Osteoblast (primary cell): Measurements from ENCODE around the gene MID1. TPM values are rescaled to one million over a fixed set of nuclear protein-coding genes. Genes with fewer than 3 reads are reported as not detected.

Source experiments
- DNase-seq: peaks from one replicate; pipeline ENCODE4 v3.0.0; 2011; ENCODE audit warnings: low spot score, mixed read lengths; ENCODE audit not compliant: insufficient read length; ENCODE audit errors: missing footprints
- H2AFZ ChIP-seq: 2 replicates; pipeline ENCODE4 v1.6.0; 2011; ENCODE audit warnings: mild to moderate bottlenecking, low read length
- H3K27ac ChIP-seq: 2 replicates; pipeline ENCODE4 v1.5.1; 2011; ENCODE audit warnings: mild to moderate bottlenecking, low read depth, low read length, moderate library complexity
- H3K27me3 ChIP-seq: 2 replicates; pipeline ENCODE4 v1.6.0; 2012; ENCODE audit warnings: mild to moderate bottlenecking, control low read depth, inconsistent platforms, low read length, moderate library complexity; ENCODE audit not compliant: insufficient read depth
- H3K36me3 ChIP-seq: 2 replicates; pipeline ENCODE4 v1.5.1; 2011; ENCODE audit warnings: mild to moderate bottlenecking, low read length, control low read depth, moderate library complexity; ENCODE audit not compliant: insufficient read depth
- H3K4me1 ChIP-seq: 2 replicates; pipeline ENCODE4 v1.5.1; 2011; ENCODE audit warnings: mild to moderate bottlenecking, low read length, control low read depth, moderate library complexity; ENCODE audit not compliant: insufficient read depth
- H3K4me2 ChIP-seq: 2 replicates; pipeline ENCODE4 v1.6.0; 2011; ENCODE audit warnings: mild to moderate bottlenecking, low read length; ENCODE audit not compliant: insufficient read depth
- H3K4me3 ChIP-seq: fragments of 200-600 bp; sonication (generic); 3 replicates; pipeline ENCODE4 v1.5.1; 2012; ENCODE audit warnings: mild to moderate bottlenecking, low read length, inconsistent platforms; ENCODE audit not compliant: insufficient read depth
- H3K79me2 ChIP-seq: 2 replicates; pipeline ENCODE4 v1.6.0; 2012; ENCODE audit warnings: mild to moderate bottlenecking, low read length, control low read depth, inconsistent platforms; ENCODE audit not compliant: insufficient read depth
- H3K9me3 ChIP-seq: 2 replicates; pipeline ENCODE4 v1.5.1; 2011; ENCODE audit warnings: low read depth, low read length, control low read depth
- H4K20me1 ChIP-seq: 2 replicates; pipeline ENCODE4 v1.6.0; 2012; ENCODE audit warnings: mild to moderate bottlenecking, low read length, control low read depth; ENCODE audit not compliant: insufficient read depth
- small RNA-seq: library from RNA; depleted of rRNA; stranded (forward); fragments of <200 nt; gene quantifications from one replicate; pipeline ENCODE3, GENCODE V24; 2012
- total RNA-seq: library from RNA; depleted of rRNA; stranded (reverse); fragments of >200 nt; gene quantifications from 2 replicates; pipeline ENCODE4 v1.2.3, GENCODE V29; 2012
- TF ChIP-seq, protein P1 (sequence below): IDR thresholded peaks from 2 replicates; pipeline ENCODE4 v1.5.1; 2011; ENCODE audit warnings: mild to moderate bottlenecking, low read depth, low read length, moderate library complexity; ENCODE audit errors: extremely low read depth

The MID1 gene
- total RNA-seq, 1 donor: 26.8 TPM

DNA sequence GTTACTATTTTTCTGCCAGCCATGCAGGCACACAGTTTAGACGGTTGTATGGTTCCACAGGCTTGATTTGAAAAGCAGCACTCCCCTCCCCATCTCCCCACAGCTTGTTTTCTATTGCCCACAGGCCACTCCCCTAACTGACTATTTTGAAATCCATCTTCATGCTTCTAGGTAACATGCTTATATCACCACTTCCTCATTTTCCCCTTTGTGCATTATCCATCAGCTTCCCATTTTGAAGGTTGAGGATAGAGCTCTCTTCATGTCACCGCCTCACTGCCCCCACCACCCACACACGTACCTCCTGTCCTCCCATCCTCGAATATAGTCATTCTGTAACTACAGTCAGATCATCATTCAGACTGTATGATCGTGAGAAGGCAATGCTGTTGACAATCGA, 224.7 kb downstream of the MID1 start:
- Histone ChIP-seq H3K4me2 (no peak overlapping the region), H3K27me3 (no peaks in the 10 kb centered on the region), H3K36me3 (no peaks in the 10 kb centered on the region), H3K9me3 (no peaks in the 10 kb centered on the region), H3K4me1 (peaks cover 8% of the 10 kb centered on the region), H2AFZ (no peak overlapping the region), H3K27ac (no peak overlapping the region), H3K4me3 (no peak overlapping the region), H4K20me1 (no peaks in the 10 kb centered on the region), H3K79me2 (no peaks in the 10 kb centered on the region)
- TF ChIP-seq, protein P1, sequence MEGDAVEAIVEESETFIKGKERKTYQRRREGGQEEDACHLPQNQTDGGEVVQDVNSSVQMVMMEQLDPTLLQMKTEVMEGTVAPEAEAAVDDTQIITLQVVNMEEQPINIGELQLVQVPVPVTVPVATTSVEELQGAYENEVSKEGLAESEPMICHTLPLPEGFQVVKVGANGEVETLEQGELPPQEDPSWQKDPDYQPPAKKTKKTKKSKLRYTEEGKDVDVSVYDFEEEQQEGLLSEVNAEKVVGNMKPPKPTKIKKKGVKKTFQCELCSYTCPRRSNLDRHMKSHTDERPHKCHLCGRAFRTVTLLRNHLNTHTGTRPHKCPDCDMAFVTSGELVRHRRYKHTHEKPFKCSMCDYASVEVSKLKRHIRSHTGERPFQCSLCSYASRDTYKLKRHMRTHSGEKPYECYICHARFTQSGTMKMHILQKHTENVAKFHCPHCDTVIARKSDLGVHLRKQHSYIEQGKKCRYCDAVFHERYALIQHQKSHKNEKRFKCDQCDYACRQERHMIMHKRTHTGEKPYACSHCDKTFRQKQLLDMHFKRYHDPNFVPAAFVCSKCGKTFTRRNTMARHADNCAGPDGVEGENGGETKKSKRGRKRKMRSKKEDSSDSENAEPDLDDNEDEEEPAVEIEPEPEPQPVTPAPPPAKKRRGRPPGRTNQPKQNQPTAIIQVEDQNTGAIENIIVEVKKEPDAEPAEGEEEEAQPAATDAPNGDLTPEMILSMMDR: no peak
- DNase-seq: no peak

Small RNA genes lying within 50 kb of the gene (small RNA-seq; reads per million reads assigned to genes)
- gene RNU6-800P: not detected
